GM12892 (cell line): ENCODE results near the gene PCYT1A.
"Not testable (repeated sequence)": the region's sequence is repeated elsewhere in the genome, so short reads cannot be mapped to it uniquely, and the experiment has no call there.

ENCODE experiments used
- DNase-seq: peaks from one replicate; pipeline ENCODE4 v3.0.0; 2011; ENCODE audit not compliant: insufficient read length
- FAIRE-seq: peaks from 2 replicates; lab custom pipeline; 2011; peaks lifted over from hg19 to GRCh38; lab: Jason Lieb, UNC
- POLR2A ChIP-seq: IDR thresholded peaks from 2 replicates; pipeline ENCODE4 v1.6.1; 2011; ENCODE audit warnings: low read depth, low read length, control low read depth
- POLR2AphosphoS5 ChIP-seq: IDR thresholded peaks from 2 replicates; pipeline ENCODE4 v1.6.1; 2011; ENCODE audit warnings: low read depth, low read length, control low read depth
- TAF1 ChIP-seq: IDR thresholded peaks from 2 replicates; pipeline ENCODE4 v1.6.1; 2011; ENCODE audit warnings: low read depth, mild to moderate bottlenecking, control low read depth, low read length, borderline replicate concordance

The PCYT1A gene

DNA sequence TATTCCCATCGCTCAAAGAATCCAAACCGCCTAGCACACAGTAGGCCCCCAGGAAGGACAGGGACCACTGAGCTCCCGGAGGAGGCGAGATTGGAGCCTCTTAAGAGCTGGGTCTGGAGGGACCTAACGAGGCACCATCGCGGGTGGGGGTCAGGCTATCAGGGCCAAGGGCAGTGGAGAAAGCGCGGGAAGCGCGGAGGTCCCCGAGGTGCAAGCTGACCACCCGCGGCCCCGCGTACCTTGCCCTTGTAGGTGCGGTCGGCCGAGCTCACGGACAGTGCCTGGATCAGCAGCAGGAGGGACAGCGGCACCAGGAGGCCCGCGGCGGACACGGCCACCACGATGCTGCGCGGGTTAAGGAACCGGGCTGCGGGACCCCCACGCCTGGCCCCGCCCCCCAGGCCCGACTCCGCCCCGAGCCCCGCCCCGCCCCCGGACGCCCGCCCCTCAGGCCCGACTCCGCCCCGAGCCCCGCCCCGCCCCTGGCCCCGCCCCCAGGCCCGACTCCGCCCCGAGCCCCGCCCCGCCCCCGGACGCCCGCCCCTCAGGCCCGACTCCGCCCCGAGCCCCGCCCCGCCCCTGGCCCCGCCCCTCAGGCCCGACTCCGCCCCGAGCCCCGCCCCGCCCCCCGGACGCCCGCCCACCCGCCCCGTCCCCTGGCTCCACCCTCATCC lies 80.2 kb downstream of the PCYT1A start:
- no peak for DNase-seq
- no peak for FAIRE-seq

DNA sequence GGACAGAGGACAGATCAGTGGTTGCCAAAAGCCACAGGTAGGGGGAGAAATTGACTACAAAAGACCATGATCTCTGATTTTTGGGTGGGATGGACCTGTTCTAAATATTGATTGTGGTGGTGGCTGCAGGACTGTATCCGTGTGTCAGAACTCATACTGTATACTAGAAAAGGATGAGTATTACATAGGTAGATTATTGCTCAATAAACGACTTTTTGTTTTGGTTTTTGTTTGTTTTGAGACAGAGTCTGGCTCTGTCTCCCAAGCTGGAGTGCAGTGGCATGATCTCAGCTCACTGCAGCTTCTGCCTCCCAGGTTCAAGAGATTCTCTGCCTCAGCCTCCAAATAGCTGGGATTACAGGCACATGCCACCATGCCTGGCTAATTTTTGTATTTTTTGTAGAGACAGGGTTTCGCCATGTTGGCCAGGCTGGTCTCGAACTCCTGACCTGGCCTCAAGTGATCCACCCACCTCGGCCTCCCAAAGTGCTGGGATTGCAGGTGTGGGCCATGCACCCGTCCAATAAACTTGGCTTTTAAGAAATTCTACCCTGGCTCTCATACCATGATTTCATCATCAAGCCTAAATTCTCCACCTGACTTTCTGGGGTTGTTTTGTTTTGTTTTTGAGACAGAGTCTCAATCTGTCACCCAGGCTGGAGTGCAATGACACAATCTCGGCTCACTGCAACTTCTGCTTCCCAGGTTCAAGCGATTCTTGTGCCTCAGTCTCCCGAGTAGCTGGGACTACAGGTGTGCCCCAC lies 81.9 kb downstream of the PCYT1A start:
- not testable (repeated sequence) for FAIRE-seq, DNase-seq

More for the DNA sequence above, 80.2 kb downstream of the PCYT1A start:
- TF ChIP-seq TAF1 = no peak
- TF ChIP-seq POLR2A = no peak
- no peak for TF ChIP-seq POLR2AphosphoS5

DNA sequence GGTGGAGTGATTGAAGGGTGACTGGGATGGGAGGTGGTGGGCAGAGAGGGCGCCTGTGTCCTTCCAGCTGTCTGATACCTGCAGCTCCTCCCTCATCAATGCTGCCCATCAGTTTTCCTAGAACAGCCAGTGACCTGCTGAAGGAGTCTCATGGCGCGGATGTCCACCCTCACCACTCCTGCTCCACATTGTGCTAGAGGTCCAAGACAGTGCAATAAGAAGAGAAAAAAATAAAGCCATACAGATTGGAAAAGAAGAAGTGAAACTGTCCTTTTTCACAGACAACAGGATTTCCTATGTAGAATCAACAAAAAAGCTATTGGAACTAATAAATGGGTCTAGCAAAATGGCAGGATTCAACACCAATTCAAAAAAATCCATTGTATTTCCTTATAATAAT lies 83.7 kb downstream of the PCYT1A start:
- TF ChIP-seq TAF1 (no peak), POLR2A (no peak), POLR2AphosphoS5 (no peak)
- DNase-seq (no peak), FAIRE-seq (no peak)

DNA sequence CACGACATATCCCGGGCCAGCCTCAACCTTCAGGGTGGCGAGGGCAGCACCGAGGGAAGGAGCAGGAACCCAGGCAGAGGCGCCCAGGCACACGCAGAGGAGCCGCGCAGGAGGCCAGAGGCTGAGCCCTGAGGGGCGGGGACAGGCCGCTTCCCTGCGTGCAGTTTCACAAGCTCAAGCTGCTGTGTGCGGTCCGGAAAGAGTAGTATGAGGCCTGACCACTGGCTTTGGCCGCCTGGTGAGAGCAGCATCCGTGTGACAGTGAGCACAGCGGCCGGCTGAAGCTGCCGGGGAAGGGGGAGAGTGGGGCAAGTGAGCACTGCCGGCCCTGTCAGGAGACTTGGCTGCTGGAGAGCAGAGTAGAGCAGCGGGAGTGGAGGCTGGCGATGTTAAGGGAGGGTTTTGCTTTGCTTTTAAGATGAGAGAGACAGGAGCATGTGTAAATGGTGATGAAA lies 85.0 kb downstream of the PCYT1A start:
- TF ChIP-seq POLR2AphosphoS5 (no peak), TAF1 (no peak), POLR2A (no peak)
- DNase-seq (no peak), FAIRE-seq (no peak)

DNA sequence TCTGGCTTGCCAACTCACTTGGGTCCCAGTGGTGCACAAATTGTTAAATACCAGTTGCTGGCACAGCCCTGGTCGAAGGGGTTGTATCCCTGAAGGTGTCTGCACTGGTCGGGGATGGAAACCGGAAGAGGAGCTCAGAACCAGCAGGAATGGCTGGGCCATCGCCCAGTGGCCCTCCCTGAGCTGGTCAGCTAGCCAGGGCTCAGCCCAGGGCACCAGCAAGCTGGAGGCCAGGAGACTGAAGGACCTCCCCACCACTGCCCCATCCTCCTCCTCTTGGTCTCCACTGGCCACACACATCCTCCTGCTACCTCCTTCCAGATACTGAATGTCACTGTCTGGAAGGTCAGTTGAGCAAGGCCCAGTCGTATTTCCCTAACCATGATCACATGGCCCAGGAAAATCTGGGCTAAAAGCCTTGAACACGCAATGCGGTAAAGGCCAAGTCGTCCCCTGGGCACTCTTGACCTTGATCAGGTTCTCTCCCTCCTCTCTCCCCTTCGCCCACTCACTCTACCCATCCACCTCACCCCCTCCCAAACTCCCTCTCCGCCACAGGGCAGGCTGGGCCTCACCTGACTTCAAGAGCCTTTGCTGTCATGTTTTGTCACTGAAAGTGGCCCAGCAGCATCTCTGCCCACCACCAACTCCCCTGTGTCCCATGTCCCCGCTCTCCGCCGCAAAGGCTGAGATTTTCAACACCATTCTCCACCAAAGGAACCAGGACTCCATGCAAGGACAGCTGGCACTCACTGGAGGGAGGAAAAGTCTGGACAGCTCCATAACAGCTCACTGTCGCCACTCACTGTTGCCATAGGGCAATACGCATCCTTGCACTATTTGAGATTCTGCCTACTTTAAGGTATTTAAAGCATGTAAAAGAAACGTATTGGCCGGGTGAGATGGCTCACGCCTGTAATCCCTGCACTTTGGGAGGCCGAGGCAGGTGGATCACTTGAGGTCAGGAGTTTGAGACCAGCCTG lies 88.5 kb downstream of the PCYT1A start:
- FAIRE-seq = no peak
- no peak for DNase-seq
- no peak for TF ChIP-seq POLR2AphosphoS5
- TF ChIP-seq TAF1 = no peak
- no peak for TF ChIP-seq POLR2A

DNA sequence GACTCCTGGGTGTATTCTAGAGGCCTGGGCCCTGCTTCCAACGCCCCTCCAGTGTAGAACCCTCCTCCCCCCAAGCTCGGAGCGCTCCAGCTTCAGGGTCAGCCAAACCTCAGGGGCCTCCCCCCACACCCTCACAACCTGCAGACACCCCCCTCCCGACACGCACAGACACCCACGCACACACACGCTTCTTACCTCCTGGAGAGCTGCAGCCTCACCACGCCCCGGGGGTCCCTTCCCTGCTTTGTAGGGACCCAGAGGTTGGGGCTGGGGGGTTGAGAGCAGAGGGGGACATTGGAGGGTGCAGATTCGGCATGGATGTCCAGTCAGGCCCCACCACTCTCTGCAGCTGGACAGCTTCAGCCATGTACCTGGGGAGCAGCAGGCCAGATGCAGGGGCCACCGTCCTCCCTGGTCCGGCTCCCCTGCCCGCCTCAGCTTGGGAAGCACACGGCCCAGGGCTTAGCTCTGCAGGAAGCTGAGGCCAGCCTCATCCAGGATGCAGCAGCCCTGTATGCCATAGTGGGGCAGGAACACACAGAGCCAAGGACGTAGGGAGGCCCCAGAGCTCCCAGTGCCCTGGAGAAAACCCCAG lies 89.3 kb downstream of the PCYT1A start:
- FAIRE-seq (no peak), DNase-seq (no peak)
- no peak for TF ChIP-seq POLR2A
- no peak for TF ChIP-seq TAF1
- TF ChIP-seq POLR2AphosphoS5 = no peak

DNA sequence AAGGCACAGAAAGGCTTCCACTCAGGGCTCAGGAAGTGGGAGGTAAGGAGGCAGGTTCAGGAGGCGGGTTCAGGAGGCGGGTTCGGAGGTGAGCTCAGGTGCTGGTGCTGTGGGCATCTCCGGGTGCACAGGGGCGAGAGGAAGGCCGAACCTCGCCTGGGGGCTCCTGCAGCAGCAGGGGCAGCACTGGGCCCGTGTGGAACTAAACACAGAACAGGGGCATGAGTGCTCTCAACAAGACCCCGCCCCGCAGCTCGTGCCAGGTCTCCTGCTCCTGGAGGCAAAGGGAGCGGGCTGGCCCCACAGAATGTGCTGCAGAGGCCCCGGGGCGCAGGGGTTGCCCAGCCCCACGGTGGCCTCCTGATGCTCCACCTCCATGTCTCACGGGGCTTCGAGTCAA lies 90.0 kb downstream of the PCYT1A start:
- FAIRE-seq = no peak
- no peak for DNase-seq
- TF ChIP-seq POLR2A = no peak
- TF ChIP-seq POLR2AphosphoS5 = no peak
- TF ChIP-seq TAF1 = no peak

DNA sequence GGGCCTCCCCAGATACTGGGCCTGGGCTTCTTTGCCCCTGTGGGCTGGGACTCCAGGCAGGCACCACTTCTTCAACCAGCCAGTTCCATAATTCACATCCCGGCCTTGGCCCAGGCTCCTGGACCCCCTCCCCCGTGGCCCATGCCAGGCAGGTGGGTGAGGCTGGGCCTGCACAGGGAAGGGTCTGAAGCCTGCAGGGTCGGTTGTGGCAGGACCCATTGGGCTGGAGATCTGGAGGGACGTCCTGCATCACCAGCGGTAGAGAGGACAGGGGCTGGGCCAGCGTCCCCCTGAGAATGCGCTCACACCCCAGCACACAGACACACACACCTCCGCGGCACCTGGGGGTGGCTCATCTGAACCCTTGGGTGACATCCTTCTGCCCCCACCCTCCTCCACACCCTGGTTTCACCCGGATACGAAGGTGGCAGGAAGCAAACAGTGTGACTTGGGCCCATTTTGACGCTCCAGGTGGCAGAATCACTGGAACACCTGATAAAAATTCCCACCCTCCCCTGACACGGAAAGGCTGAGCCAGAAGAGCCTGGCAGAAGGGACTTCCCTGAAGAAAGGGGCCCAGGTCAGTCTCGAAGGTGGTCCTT lies 91.8 kb downstream of the PCYT1A start:
- TF ChIP-seq TAF1 = no peak
- no peak for TF ChIP-seq POLR2AphosphoS5
- no peak for TF ChIP-seq POLR2A
- no peak for DNase-seq

DNA sequence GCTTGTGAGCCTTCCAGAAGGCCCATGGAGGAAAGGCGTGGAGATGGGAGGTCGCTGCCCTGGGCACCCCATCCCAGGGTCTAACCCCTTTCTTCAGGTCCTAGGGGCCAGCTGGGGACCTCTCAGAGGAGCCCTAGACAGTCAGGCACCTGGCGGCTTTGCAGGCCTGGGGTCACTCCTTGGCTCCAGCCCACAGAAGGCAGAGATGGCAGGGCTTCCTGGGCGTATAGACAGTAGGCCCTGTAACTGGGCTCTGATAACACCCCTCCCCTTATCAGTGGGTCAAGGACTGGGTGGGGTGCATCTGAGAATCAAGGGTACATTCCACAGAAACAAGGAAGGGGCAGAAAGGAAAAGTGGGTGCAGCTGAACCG lies 93.0 kb downstream of the PCYT1A start:
- no peak for DNase-seq
- no peak for FAIRE-seq
- TF ChIP-seq POLR2AphosphoS5 (no peak), TAF1 (no peak), POLR2A (no peak)

More for the DNA sequence above, 91.8 kb downstream of the PCYT1A start:
- FAIRE-seq = no peak

DNA sequence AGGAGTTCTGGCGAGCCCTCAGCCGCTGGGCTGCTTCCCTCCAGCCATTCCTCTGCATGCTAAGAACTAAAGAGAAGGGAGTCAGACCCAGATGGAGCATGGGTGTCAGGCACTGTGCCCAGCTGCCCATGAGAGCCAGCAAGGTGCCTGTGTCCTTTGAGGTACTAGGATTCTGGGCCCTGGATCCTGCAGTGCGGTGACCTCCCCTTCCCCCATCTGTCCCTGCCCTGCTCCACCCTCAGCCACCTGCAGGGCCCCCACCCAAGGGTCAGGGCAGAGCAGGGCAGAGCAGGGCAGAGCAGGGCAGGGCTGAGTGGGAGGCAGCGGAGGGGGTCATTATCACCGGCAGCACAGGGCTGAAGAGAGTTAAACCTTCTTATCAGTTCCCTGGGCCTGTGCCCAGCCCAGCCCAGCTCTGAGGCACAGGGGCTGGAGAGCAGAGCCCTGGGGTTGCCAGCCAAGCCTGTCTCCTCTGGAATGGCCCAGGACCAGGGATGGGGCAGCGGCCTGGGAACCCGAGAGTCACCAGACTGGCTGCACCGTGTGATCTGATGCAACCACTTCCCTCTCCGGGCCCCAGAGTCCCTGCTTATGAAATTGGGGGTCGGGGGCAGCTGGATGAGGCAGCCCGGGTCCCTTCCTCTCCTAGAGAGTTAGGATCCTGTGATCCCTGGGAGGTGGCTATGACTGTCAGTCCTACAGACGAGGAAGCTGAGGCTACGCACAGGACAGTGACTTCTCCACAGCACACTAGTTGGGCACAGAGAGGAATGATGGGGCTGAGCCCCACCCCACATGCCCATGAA lies 93.6 kb downstream of the PCYT1A start:
- TF ChIP-seq POLR2A (no peak), TAF1 (no peak), POLR2AphosphoS5 (no peak)
- DNase-seq (no peak), FAIRE-seq (no peak)
